Colon (tissue), 2 donors: ENCODE measurements around the gene GRIN1.
"Not testable (repeated sequence)": the region's sequence is repeated elsewhere in the genome, so short reads cannot be mapped to it uniquely, and the experiment has no call there.

Experiments used
- FAIRE-seq: peaks from 2 replicates; lab custom pipeline; 2012; peaks lifted over from hg19 to GRCh38; lab: Jason Lieb, UNC
- donor health status: control.
- donor health status: control.

GRIN1 gene

DNA sequence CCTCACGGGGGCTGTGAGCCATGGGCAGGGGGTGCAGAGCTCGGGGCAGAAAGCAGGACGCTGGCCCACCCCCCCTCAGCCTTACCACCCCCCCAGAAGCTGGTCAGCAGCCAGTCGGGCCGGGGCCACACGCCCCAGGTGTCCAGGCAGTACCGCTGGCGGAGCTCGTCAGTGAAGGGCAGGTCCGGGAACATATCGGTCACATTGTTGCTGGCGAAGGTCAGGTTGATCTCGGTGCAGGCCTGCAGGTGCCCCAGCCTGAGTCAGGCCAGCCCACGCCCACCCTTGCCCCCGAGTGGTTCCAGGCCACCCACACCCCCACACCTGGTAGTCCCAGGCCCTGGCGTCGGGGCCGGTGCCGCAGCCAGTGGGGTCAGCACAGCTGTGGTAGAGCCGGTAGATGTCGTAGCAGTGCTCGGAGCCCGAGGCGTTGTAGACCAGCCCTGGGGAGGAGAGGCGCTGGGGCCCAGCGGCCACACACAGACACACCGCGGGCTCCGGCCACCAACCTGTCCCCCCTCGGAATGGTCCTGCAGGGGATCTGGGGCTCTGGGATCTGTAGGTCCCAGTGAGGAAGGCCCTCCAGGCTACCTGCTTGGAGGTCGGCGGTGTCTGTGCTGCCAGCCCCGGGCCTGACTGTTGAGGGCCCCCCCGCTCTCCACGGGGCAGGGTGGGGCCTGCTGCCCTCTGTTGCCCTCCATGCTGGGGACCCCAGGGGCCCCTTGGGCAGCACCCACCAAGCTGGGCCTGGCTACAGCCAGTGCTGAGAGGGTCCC is 27.0 kb upstream of the GRIN1 start:
- no peak for FAIRE-seq

DNA sequence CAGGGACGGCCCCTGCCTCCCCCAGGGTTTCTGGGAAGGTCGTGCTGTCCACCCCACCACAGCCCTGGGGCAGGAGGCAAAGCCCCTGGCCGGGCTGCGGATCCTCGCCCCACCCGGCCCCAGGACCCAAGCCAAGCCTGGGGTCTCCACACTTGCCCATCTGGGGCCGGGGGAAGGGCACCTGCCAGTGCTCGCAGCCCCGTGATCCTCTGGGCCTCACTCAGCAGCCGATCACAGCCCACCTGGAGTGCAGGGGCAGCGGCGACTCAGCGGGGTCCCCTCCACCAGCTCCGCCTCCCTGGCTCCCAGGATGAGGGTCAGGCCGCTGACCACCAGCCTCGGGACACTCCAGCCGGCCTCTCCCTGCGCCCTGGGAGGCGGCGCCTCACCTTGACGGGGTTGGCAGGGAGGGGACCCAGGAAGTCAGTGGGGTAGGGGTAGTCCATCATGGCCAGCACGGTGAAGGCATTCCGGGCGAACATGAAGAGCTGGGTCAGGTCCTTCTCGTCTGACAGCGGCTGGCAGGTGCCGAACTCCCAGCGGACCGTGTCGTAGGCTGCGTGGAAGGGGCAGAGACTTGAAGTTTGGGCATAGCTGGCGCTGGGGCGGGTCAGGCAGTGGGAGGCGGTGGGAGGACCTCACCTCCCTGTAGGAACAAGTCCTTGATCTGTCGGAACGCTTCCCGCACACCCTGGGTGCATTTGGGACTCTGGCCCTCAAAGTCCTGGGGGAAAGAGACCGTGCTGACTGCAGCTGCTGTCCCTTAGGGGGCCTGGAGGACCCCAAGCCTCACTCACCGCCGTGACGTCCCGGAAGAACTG is 26.2 kb upstream of the GRIN1 start:
- no peak for FAIRE-seq

DNA sequence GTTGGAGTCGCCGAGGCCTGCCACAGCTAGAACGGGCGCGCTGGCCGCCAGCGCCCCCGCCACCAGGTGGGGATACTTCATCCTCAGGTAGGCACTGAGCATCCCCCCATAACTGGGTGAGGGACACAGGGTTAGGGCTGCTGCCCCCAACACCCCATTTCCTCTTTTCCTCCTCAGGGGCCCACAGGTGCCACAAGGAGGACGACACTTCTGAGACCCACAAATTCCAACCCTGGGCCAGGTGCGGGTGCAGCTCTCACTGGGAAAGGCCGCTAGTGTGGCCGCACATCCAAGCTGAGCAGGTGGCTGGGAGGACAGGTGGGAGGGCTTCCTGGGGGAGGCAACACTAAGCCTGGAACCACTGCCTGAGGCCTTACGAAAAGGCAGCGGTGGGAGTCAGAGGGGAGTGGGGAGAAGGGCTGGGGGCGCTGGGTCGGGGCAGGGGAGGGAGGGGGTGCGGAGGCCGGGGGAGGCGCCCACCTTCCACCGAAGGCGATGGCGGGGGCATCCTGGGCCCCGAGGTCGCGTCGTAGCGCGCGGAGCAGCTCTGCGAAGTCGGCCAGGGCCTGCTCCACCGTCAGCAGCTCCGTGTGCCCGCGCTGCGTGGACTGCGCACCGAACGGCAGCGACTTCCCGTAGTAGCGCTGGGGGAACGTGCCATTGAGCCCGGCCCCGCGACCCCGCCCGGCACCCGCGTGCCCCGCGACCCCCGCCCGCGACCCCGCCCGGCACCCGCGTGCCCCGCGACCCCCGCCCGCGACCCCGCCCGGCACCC is 25.4 kb upstream of the GRIN1 start:
- no peak for FAIRE-seq

DNA sequence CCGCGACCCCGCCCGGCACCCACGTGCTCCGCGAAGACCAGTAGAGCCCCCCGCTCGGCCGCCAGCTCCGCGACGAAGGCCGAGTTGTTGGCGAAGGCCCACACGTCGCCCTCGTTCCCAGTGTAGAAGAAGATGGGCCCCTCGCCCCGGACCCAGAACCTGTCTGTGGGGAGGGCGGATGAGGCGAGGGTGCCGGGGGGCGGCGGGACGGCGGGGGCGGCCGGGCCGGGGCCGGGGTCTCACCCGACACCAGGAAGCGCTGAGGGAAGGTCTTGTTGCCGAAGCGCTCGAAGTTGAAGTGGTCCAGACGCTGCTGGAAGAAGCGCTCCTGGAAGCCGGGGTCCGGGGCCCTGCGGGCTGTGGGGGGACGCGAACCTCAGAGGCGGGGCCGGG is 24.7 kb upstream of the GRIN1 start:
- no peak for FAIRE-seq

- no peak for FAIRE-seq
These were observed 24.2 kb upstream of the GRIN1 start, which contains the start of gene DPP7 for GRCh38 chr9:137114613-137115393. TSS of gene DPP7 (minus strand) at chr9:137114733. CDS start at chr9:137114713, 20 bp downstream.

- FAIRE-seq: no peak
These were observed 23.4 kb upstream of the GRIN1 start for GRCh38 chr9:137115394-137116026.

GRCh38 chr9:137116027-137116507 is 22.9 kb upstream of the GRIN1 start:
- FAIRE-seq: no peak

- no peak for FAIRE-seq
These were observed 22.2 kb upstream of the GRIN1 start for GRCh38 chr9:137116728-137117127.

GRCh38 chr9:137117269-137117731 is 21.7 kb upstream of the GRIN1 start:
- FAIRE-seq: no peak

DNA sequence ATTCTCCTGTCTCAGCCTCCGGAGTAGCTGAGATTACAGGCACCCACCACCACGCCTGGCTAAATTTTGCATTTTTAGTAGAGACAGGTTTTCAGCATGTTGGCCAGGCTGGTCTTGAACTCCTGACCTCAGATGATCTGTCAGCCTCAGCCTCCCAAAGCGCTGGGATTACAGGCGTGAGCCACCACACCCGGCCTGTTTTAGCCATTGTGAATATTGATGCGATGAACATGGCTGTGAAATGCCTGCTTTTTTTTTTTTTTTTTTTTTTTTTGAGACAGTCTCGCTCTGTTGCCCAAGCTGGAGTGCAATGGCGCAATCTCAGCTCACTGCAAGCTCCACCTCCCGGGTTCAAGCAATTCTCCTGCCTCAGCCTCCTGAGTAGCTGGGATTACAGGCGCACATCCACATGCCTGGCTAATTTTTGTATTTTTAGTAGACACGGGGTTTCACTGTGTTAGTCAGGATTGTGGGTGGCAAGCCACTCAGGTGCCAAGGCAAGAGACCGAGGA is 20.8 kb upstream of the GRIN1 start:
- not testable (repeated sequence) for FAIRE-seq

GRCh38 chr9:137121927-137122795 is 16.8 kb upstream of the GRIN1 start:
- FAIRE-seq: not testable (repeated sequence)

GRCh38 chr9:137122796-137123467 is 16.0 kb upstream of the GRIN1 start:
- not testable (repeated sequence) for FAIRE-seq

GRCh38 chr9:137123468-137123837 is 15.5 kb upstream of the GRIN1 start:
- FAIRE-seq: no peak

DNA sequence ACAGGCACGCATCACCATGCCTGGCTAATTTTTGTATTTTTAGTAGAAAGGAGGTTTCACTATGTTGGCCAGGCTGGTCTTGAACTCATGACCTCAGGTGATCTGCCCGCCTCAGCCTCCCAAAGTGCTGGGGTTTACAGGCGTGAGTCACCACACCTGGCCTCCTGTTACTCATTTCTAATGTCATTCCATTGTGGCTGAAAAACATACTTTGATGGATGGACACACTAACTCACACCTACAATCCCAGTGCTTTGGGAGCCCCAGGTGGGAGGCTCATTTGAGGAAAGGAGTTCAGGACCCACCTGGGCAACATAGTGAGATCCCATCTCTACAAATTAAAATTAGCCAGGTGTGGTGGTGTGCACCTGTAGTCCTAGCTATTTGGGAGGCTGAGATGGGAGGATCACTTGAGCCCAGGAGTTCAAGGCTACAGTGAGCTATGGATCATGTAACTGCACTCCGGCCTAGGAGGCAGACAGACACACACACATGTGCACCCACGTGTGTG is 14.9 kb upstream of the GRIN1 start:
- FAIRE-seq: not testable (repeated sequence)

DNA sequence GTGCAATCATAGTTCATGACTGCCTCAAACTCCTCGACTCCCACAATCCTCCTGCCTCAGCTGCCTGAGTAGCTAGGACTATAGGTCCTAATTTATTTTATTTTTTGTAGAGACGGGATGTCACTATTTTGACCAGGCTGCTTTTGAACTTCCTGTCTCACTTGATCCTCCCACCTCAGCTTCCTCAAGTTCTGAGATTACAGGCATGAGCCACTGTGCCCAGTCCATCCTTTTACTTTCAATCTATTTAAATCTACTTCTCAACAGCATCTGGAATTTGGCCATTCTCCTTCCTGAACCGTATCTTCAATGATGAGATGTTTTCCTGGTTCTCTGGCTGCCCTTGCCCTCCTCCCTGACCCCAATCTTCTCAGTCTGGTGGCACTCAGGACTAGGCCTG is 12.2 kb upstream of the GRIN1 start:
- no peak for FAIRE-seq

DNA sequence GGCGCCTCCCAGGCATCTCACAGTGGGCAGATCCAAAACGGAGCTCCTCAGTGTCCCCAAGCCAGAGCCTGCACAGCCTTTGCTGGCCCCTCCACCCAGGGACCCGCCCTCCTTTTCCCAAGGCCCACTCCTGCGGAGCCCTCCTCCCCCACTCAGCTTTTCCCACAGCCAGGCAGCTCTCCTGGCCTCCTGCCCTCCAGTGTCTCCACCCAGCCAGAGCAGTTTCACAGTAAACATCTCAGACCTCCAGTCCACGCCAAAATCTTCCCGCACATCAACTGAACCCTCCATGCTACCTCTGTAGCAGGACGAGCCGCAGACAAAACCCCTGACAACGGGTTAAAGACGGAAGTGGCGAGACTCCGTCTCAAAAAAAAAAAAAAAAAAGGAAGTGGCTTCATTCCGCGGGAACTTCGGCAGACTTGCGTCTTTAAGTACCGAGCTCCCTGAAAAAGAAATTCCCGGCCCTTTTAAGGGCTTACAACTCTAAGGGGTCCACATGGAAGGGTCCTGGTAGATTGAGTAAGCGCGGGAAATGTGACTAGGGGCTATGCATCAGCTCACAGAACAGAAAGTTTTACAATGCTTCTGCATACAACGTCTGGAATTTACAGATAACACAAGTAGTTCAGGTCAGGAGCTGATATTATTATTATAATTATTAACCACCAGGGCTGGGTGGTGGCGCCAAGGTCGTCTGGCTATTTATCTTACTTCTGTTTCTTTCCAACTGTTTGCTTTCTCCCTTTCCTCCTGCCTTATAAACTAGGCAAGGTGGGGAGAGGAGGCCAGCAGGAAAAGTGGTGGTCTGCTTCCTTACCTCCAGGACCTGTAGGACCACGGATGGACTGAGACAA is 11.4 kb upstream of the GRIN1 start:
- no peak for FAIRE-seq

- FAIRE-seq: no peak
These were observed 10.6 kb upstream of the GRIN1 start for GRCh38 chr9:137128158-137128861.
